Astrocyte (in vitro differentiated cells and primary cell): ENCODE data around the gene KCP. TPM values are rescaled to one million over a fixed set of nuclear protein-coding genes. Genes with fewer than 3 reads are reported as not detected.

Experiments used
- DNase-seq: peaks from one replicate; pipeline ENCODE4 v3.0.0-alpha.2; 2010; ENCODE audit warnings: low read depth
- FAIRE-seq: peaks from 2 replicates; lab custom pipeline; 2011; peaks lifted over from hg19 to GRCh38; lab: Jason Lieb, UNC
- H2AFZ ChIP-seq: 2 replicates; pipeline ENCODE4 v1.6.0; 2012; ENCODE audit warnings: low read depth, low read length, inconsistent platforms
- H3K27ac ChIP-seq: 2 replicates; pipeline ENCODE4 v1.5.1; 2011; ENCODE audit warnings: low read depth, low read length, inconsistent platforms
- H3K27me3 ChIP-seq: 2 replicates; pipeline ENCODE4 v1.6.0; 2011; ENCODE audit warnings: low read length, inconsistent platforms; ENCODE audit not compliant: insufficient read depth
- H3K36me3 ChIP-seq: 2 replicates; pipeline ENCODE4 v1.5.1; 2011; ENCODE audit warnings: low read length, inconsistent platforms; ENCODE audit not compliant: insufficient read depth
- H3K4me1 ChIP-seq: 2 replicates; pipeline ENCODE4 v1.5.1; 2011; ENCODE audit warnings: low read length, inconsistent platforms; ENCODE audit not compliant: insufficient read depth
- H3K4me2 ChIP-seq: 2 replicates; pipeline ENCODE4 v1.6.0; 2012; ENCODE audit warnings: low read length, inconsistent platforms
- H3K4me3 ChIP-seq: 2 replicates; pipeline ENCODE4 v1.5.1; 2011; ENCODE audit warnings: low read depth, mild to moderate bottlenecking, low read length, inconsistent platforms; ENCODE audit not compliant: insufficient read depth
- H3K79me2 ChIP-seq: 2 replicates; pipeline ENCODE4 v1.6.0; 2012; ENCODE audit warnings: mild to moderate bottlenecking, low read length, inconsistent platforms; ENCODE audit not compliant: insufficient read depth
- H3K9ac ChIP-seq: 2 replicates; pipeline ENCODE4 v1.6.0; 2012; ENCODE audit warnings: mild to moderate bottlenecking, low read length, inconsistent platforms
- H3K9me3 ChIP-seq: 2 replicates; pipeline ENCODE4 v1.5.1; 2012; ENCODE audit warnings: low read depth, mild to moderate bottlenecking, low read length, inconsistent platforms; ENCODE audit not compliant: insufficient read depth
- H4K20me1 ChIP-seq: 2 replicates; pipeline ENCODE4 v1.6.0; 2012; ENCODE audit warnings: low read length, inconsistent platforms; ENCODE audit not compliant: insufficient read depth
- H3K27ac Mint-ChIP-seq: one replicate; pipeline ENCODE4 v1.8.0; 2021; ENCODE audit warnings: mild to moderate bottlenecking, mixed read lengths; ENCODE audit not compliant: unreplicated experiment
- H3K27me3 Mint-ChIP-seq: one replicate; pipeline ENCODE4 v1.8.0; 2021; ENCODE audit warnings: low read depth, mixed read lengths; ENCODE audit not compliant: unreplicated experiment
- H3K36me3 Mint-ChIP-seq: one replicate; pipeline ENCODE4 v1.8.0; 2021; ENCODE audit warnings: low read depth, mixed read lengths; ENCODE audit not compliant: unreplicated experiment
- H3K4me1 Mint-ChIP-seq: one replicate; pipeline ENCODE4 v1.8.0; 2021; ENCODE audit warnings: low read depth, mixed read lengths; ENCODE audit not compliant: unreplicated experiment
- H3K4me3 Mint-ChIP-seq: one replicate; pipeline ENCODE4 v1.8.0; 2021; ENCODE audit warnings: mild to moderate bottlenecking, moderate library complexity, mixed read lengths; ENCODE audit not compliant: unreplicated experiment
- H3K9me3 Mint-ChIP-seq: one replicate; pipeline ENCODE4 v1.8.0; 2021; ENCODE audit warnings: mild to moderate bottlenecking, mixed read lengths; ENCODE audit not compliant: unreplicated experiment
- CTCF ChIP-seq: IDR thresholded peaks from 2 replicates; pipeline ENCODE4 v1.5.1; 2011; ENCODE audit warnings: low read depth, mild to moderate bottlenecking, inconsistent platforms, low read length, moderate library complexity; ENCODE audit not compliant: insufficient read depth
- EZH2 ChIP-seq: IDR thresholded peaks from 2 replicates; pipeline ENCODE4 v1.6.1; 2012; ENCODE audit warnings: mild to moderate bottlenecking, low read length, inconsistent platforms; ENCODE audit not compliant: insufficient read depth
- total RNA-seq: library from RNA; stranded (reverse); gene quantifications from 2 replicates; pipeline ENCODE4 v1.2.1, GENCODE V29; 2021

Gene KCP
- total RNA-seq, 1 donor from 2014 or later = 0.20 TPM

- TF ChIP-seq CTCF (no peak), EZH2 (no peak)
- Histone ChIP-seq H4K20me1 (no peaks in the 10 kb centered on the region), H3K9ac (no peak overlapping the region), H3K4me1 (no peaks in the 10 kb centered on the region), H3K4me3 (no peak overlapping the region), H3K79me2 (no peaks in the 10 kb centered on the region), H3K4me2 (no peak overlapping the region), H3K27me3 (no peaks in the 10 kb centered on the region), H2AFZ (no peak overlapping the region), H3K36me3 (peaks cover 20% of the 10 kb centered on the region), H3K27ac (no peak overlapping the region), H3K9me3 (no peaks in the 10 kb centered on the region)
- FAIRE-seq = no peak
- Mint-ChIP-seq H3K9me3 (no peaks in the 10 kb centered on the region), H3K4me3 (no peak overlapping the region), H3K4me1 (no peaks in the 10 kb centered on the region), H3K36me3 (peaks cover 25% of the 10 kb centered on the region), H3K27me3 (peaks cover 8% of the 10 kb centered on the region), H3K27ac (no peak overlapping the region)
- no peak for DNase-seq
These were observed 38.7 kb upstream of the KCP start for GRCh38 chr7:128948976-128949760.

GRCh38 chr7:128948312-128948973 is 37.9 kb upstream of the KCP start:
- peaks cover 25% of the 10 kb centered on the region for H3K36me3 Mint-ChIP-seq
- H3K4me3 ChIP-seq = no peak overlapping the region
- no peak overlapping the region for H3K9ac ChIP-seq
- H3K4me1 ChIP-seq = no peaks in the 10 kb centered on the region
- no peaks in the 10 kb centered on the region for H3K79me2 ChIP-seq
- no peaks in the 10 kb centered on the region for H3K4me1 Mint-ChIP-seq
- no peak overlapping the region for H3K27ac ChIP-seq
- H3K4me2 ChIP-seq = no peak overlapping the region
- H3K27me3 ChIP-seq = no peaks in the 10 kb centered on the region
- DNase-seq (no peak), FAIRE-seq (no peak)
- no peak overlapping the region for H3K4me3 Mint-ChIP-seq
- no peaks in the 10 kb centered on the region for H4K20me1 ChIP-seq
- peaks cover 8% of the 10 kb centered on the region for H3K27me3 Mint-ChIP-seq
- no peak overlapping the region for H3K27ac Mint-ChIP-seq
- no peaks in the 10 kb centered on the region for H3K9me3 Mint-ChIP-seq
- H3K9me3 ChIP-seq = no peaks in the 10 kb centered on the region
- no peak overlapping the region for H2AFZ ChIP-seq
- TF ChIP-seq EZH2 (no peak), CTCF (no peak)
- peaks cover 13% of the 10 kb centered on the region for H3K36me3 ChIP-seq

GRCh38 chr7:128947854-128948253 is 37.3 kb upstream of the KCP start:
- Mint-ChIP-seq H3K36me3 (peaks cover 22% of the 10 kb centered on the region), H3K4me3 (no peak overlapping the region), H3K4me1 (no peaks in the 10 kb centered on the region), H3K27ac (no peak overlapping the region), H3K9me3 (no peaks in the 10 kb centered on the region), H3K27me3 (peaks cover 8% of the 10 kb centered on the region)
- H3K4me3 ChIP-seq = no peak overlapping the region
- FAIRE-seq (no peak), DNase-seq (no peak)
- H3K9me3 ChIP-seq = no peaks in the 10 kb centered on the region
- peaks cover 9% of the 10 kb centered on the region for H3K36me3 ChIP-seq
- no peak for TF ChIP-seq CTCF
- TF ChIP-seq EZH2 = no peak
- H3K27me3 ChIP-seq = no peaks in the 10 kb centered on the region
- no peak overlapping the region for H3K4me2 ChIP-seq
- H2AFZ ChIP-seq = no peak overlapping the region
- H3K9ac ChIP-seq = no peak overlapping the region
- H3K27ac ChIP-seq = no peak overlapping the region
- no peaks in the 10 kb centered on the region for H3K79me2 ChIP-seq
- no peaks in the 10 kb centered on the region for H4K20me1 ChIP-seq
- no peaks in the 10 kb centered on the region for H3K4me1 ChIP-seq
